K562 (cell line): ENCODE data around the gene SLC16A4. TPM values are rescaled to one million over a fixed set of nuclear protein-coding genes. Genes with fewer than 3 reads are reported as not detected.

Source experiments
- ARNT ChIP-seq, 2 experiments: fragments of 450-650 bp; IDR thresholded peaks; 2 replicates each; pipeline ENCODE4 v1.6.1; 2016; ENCODE audit warnings: mild to moderate bottlenecking in 1 of 2
- ATF7 ChIP-seq: fragments of 450-650 bp; IDR thresholded peaks from 2 replicates; pipeline ENCODE4 v1.7.1; 2014; ENCODE audit warnings: mild to moderate bottlenecking, moderate library complexity
- BHLHE40 ChIP-seq: IDR thresholded peaks from 2 replicates; pipeline ENCODE4 v1.6.1; 2011; ENCODE audit warnings: low read length, improper control_type of control experiment
- CHD4 ChIP-seq: fragments of 200-600 bp; sonication (generic); IDR thresholded peaks from 3 replicates; pipeline ENCODE4 v1.6.1; 2012; ENCODE audit warnings: low read depth, mild to moderate bottlenecking, mixed read lengths, low read length, inconsistent platforms; ENCODE audit not compliant: insufficient read depth, insufficient replicate concordance, poor library complexity, severe bottlenecking
- EP300 ChIP-seq: IDR thresholded peaks from 2 replicates; pipeline ENCODE4 v1.6.1; 2012; ENCODE audit warnings: low read length, improper control_type of control experiment
- ESRRB ChIP-seq: fragments of 250-450 bp; sonication (Bioruptor Pico); IDR thresholded peaks from 2 replicates; pipeline ENCODE4 v1.5.0; 2020; ENCODE audit warnings: mild to moderate bottlenecking, moderate library complexity, borderline replicate concordance
- FOS ChIP-seq: IDR thresholded peaks from 3 replicates; pipeline ENCODE4 v1.6.1; 2011; ENCODE audit not compliant: insufficient read length; ENCODE audit errors: extremely low read depth
- NCOA1 ChIP-seq: fragments of 450-650 bp; IDR thresholded peaks from 2 replicates; pipeline ENCODE4 v1.6.1; 2016; ENCODE audit warnings: low read depth
- NFRKB ChIP-seq: fragments of 450-650 bp; IDR thresholded peaks from 2 replicates; pipeline ENCODE4 v1.6.1; 2016; ENCODE audit warnings: low read depth
- POLR3A ChIP-seq: IDR thresholded peaks from 2 replicates; pipeline ENCODE4 v1.6.1; 2011; ENCODE audit warnings: borderline replicate concordance, mild to moderate bottlenecking, moderate library complexity; ENCODE audit not compliant: insufficient read length, insufficient read depth; ENCODE audit errors: extremely low read depth
- PYGO2 ChIP-seq: fragments of 450-650 bp; IDR thresholded peaks from 2 replicates; pipeline ENCODE4 v1.6.1; 2016; ENCODE audit warnings: mild to moderate bottlenecking, missing genetic modification characterization, moderate library complexity, missing compliant biosample characterization
- SIX5 ChIP-seq, 2 experiments: IDR thresholded peaks; 2 replicates each; pipeline ENCODE4 v1.6.1; 2011; ENCODE audit warnings: low read length in 2 of 2, borderline replicate concordance in 1 of 2, low read depth in 1 of 2, mild to moderate bottlenecking in 1 of 2, moderate library complexity in 1 of 2; ENCODE audit not compliant: insufficient read depth in 1 of 2
- SMAD4 ChIP-seq: fragments of 250-450 bp; sonication (Bioruptor Pico); conservative IDR thresholded peaks from 2 replicates; pipeline ENCODE4 v1.8.0; 2021; ENCODE audit warnings: inconsistent platforms, mild to moderate bottlenecking, moderate library complexity
- SMARCA5 ChIP-seq: fragments of 450-650 bp; IDR thresholded peaks from 2 replicates; pipeline ENCODE4 v1.6.1; 2016
- SMARCE1 ChIP-seq: fragments of 450-650 bp; IDR thresholded peaks from 2 replicates; pipeline ENCODE4 v1.7.1; 2016; ENCODE audit warnings: mild to moderate bottlenecking
- SPI1 ChIP-seq: IDR thresholded peaks from 2 replicates; pipeline ENCODE4 v1.6.1; 2011; ENCODE audit warnings: low read depth, low read length, control low read depth, borderline replicate concordance
- ZNF224 ChIP-seq: sonication (generic); formaldehyde crosslinking; IDR thresholded peaks from 2 replicates; pipeline ENCODE4 v1.8.0; 2022; ENCODE audit warnings: mild to moderate bottlenecking, missing genetic modification reagents
- ZNF589 ChIP-seq: fragments of 200-800 bp; sonication (Bioruptor generic); IDR thresholded peaks from 2 replicates; pipeline ENCODE4 v1.6.1; 2016; ENCODE audit warnings: low read depth, missing genetic modification characterization, missing compliant biosample characterization
- ZNF644 ChIP-seq: fragments of 200-800 bp; sonication (Bioruptor generic); IDR thresholded peaks from 2 replicates; pipeline ENCODE4 v1.6.1; 2016; ENCODE audit warnings: low read depth, missing genetic modification characterization, missing compliant biosample characterization
- polyA plus RNA-seq, 8 experiments: library from polyadenylated mRNA; depleted of rRNA in 4 of 8; stranded (reverse) in 5 of 8; unstranded in 3 of 8; fragments of >200 nt; fragmentation: Nextera tagmentation in 2 of 8; fragmentation: Illumina TruSeq in 1 of 8; extraction: Ambion mirVana in 2 of 8; extraction: Trizol in 1 of 8; gene quantifications; 2 replicates each; pipeline versions ENCODE4 v1.2.1 to v1.2.3, GENCODE V29; 2011 to 2014; ENCODE audit warnings: inconsistent platforms in 1 of 8, missing spikeins in 1 of 8
- total RNA-seq, 7 experiments: library from RNA; depleted of rRNA in 6 of 7; stranded (reverse); fragments of >200 nt in 6 of 7; fragmentation: Illumina TruSeq in 2 of 7; extraction: Trizol in 2 of 7; gene quantifications; 2 replicates each; pipeline versions ENCODE4 v1.2.1 to v1.2.3, GENCODE V29; 2011 to 2021; ENCODE audit warnings: low replicate concordance in 1 of 7
- TF ChIP-seq, protein P1 (sequence below): fragments of 200-800 bp; sonication (Bioruptor generic); IDR thresholded peaks from 2 replicates; pipeline ENCODE4 v1.6.1; 2017; ENCODE audit warnings: missing genetic modification characterization, missing compliant biosample characterization
- TF ChIP-seq, protein P2 (sequence below): fragments of 250-450 bp; sonication (Bioruptor Pico); IDR thresholded peaks from 2 replicates; pipeline ENCODE4 v1.5.0; 2020; ENCODE audit warnings: mild to moderate bottlenecking
- TF ChIP-seq, protein P3 (sequence below): fragments of 450-650 bp; formaldehyde crosslinking; IDR thresholded peaks from 2 replicates; pipeline ENCODE4 v1.4.0; 2020; ENCODE audit warnings: mild to moderate bottlenecking, moderate library complexity
- TF ChIP-seq, protein P4 (sequence below): sonication (generic); formaldehyde crosslinking; IDR thresholded peaks from 2 replicates; pipeline ENCODE4 v1.8.0; 2022; ENCODE audit warnings: mild to moderate bottlenecking, missing genetic modification reagents

Gene SLC16A4
- total and polyA plus RNA-seq, 9 of the 15 experiments (the other 6 are each of a cell fraction or from before 2014, with no cell fraction given), result 0.04 to 0.31 (median 0.18) TPM; not detected in 1

GRCh38 chr1:110339407-110340206 lies 51.2 kb downstream of the SLC16A4 start (continued):
- TF ChIP-seq, protein P1, sequence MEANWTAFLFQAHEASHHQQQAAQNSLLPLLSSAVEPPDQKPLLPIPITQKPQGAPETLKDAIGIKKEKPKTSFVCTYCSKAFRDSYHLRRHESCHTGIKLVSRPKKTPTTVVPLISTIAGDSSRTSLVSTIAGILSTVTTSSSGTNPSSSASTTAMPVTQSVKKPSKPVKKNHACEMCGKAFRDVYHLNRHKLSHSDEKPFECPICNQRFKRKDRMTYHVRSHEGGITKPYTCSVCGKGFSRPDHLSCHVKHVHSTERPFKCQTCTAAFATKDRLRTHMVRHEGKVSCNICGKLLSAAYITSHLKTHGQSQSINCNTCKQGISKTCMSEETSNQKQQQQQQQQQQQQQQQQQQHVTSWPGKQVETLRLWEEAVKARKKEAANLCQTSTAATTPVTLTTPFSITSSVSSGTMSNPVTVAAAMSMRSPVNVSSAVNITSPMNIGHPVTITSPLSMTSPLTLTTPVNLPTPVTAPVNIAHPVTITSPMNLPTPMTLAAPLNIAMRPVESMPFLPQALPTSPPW, result no peak; the same call in 1 of the 2 replicates
- TF ChIP-seq, protein P2, sequence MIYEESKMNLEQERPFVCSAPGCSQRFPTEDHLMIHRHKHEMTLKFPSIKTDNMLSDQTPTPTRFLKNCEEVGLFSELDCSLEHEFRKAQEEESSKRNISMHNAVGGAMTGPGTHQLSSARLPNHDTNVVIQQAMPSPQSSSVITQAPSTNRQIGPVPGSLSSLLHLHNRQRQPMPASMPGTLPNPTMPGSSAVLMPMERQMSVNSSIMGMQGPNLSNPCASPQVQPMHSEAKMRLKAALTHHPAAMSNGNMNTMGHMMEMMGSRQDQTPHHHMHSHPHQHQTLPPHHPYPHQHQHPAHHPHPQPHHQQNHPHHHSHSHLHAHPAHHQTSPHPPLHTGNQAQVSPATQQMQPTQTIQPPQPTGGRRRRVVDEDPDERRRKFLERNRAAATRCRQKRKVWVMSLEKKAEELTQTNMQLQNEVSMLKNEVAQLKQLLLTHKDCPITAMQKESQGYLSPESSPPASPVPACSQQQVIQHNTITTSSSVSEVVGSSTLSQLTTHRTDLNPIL, result no peak
- no peak for TF ChIP-seq SMARCA5
- no peak for TF ChIP-seq SPI1
- no peak for TF ChIP-seq CHD4
- 0 out of 2 replicates have a peak, but pooled peaks have one; percentile 35 for TF ChIP-seq SMARCE1
- TF ChIP-seq EP300, result no peak
- TF ChIP-seq SMAD4, result no peak; the same call in 1 of the 2 replicates
- TF ChIP-seq SIX5 (IDR thresholded peaks at IDR 0.05; ENCODE audit: borderline replicate concordance in 1 of 2, insufficient read depth in 1 of 2, low read depth in 1 of 2, low read length in 2 of 2), result no peak
- peak; percentile 85 for TF ChIP-seq BHLHE40
- no peak for TF ChIP-seq ZNF224 (CRISPR knock-in tag)
- TF ChIP-seq, protein P3, sequence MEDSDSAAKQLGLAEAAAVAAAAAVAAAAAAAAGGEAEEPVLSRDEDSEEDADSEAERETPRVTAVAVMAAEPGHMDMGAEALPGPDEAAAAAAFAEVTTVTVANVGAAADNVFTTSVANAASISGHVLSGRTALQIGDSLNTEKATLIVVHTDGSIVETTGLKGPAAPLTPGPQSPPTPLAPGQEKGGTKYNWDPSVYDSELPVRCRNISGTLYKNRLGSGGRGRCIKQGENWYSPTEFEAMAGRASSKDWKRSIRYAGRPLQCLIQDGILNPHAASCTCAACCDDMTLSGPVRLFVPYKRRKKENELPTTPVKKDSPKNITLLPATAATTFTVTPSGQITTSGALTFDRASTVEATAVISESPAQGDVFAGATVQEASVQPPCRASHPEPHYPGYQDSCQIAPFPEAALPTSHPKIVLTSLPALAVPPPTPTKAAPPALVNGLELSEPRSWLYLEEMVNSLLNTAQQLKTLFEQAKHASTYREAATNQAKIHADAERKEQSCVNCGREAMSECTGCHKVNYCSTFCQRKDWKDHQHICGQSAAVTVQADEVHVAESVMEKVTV, result no peak
- TF ChIP-seq NFRKB, result peak; percentile 99
- TF ChIP-seq, protein P4, sequence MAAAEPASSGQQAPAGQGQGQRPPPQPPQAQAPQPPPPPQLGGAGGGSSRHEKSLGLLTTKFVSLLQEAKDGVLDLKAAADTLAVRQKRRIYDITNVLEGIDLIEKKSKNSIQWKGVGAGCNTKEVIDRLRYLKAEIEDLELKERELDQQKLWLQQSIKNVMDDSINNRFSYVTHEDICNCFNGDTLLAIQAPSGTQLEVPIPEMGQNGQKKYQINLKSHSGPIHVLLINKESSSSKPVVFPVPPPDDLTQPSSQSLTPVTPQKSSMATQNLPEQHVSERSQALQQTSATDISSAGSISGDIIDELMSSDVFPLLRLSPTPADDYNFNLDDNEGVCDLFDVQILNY (CRISPR knock-in tag), result no peak
- no peak for TF ChIP-seq ESRRB (CRISPR knock-in tag)
- TF ChIP-seq PYGO2 (tag), result no peak
- TF ChIP-seq NCOA1, result peak; percentile 50; the same call in 1 of the 2 replicates
- peak in 1 of 2 experiments; percentile 80; a peak in 1 of 4 replicates for TF ChIP-seq ARNT (IDR thresholded peaks at IDR 0.05)
- no peak for TF ChIP-seq ZNF589 (CRISPR knock-in tag)
- no peak for TF ChIP-seq FOS
- TF ChIP-seq POLR3A, result no peak
- no peak for TF ChIP-seq ZNF644 (tag)
- peak; percentile 22 for TF ChIP-seq ATF7
